H1 (cell line): ENCODE data around the gene VAV2. TPM values are rescaled to one million over a fixed set of nuclear protein-coding genes. Genes with fewer than 3 reads are reported as not detected.

Source experiments
- CBX5 ChIP-seq: fragments of 300-800, 300-1000 bp; sonication (generic); IDR thresholded peaks from 2 replicates; pipeline ENCODE4 v1.7.1; 2016; ENCODE audit warnings: antibody characterized with exemption, low read length, low read depth
- NANOG ChIP-seq: IDR thresholded peaks from 2 replicates; pipeline ENCODE4 v1.6.1; 2011; ENCODE audit warnings: low read length, low read depth, mild to moderate bottlenecking, inconsistent platforms; ENCODE audit not compliant: insufficient read depth, poor library complexity, severe bottlenecking
- SAP30 ChIP-seq: fragments of 300-600 bp; sonication (generic); IDR thresholded peaks from 2 replicates; pipeline ENCODE4 v1.7.1; 2012; ENCODE audit warnings: low read length, moderate library complexity, mild to moderate bottlenecking, inconsistent platforms; ENCODE audit not compliant: insufficient read depth, insufficient replicate concordance
- SIN3A ChIP-seq, 2 experiments: IDR thresholded peaks in 1 of 2; conservative IDR thresholded peaks in 1 of 2; 2 replicates each; pipeline ENCODE4 v1.6.1; 2011 to 2012; ENCODE audit warnings: low read length in 2 of 2, improper control_type of control experiment in 1 of 2, low read depth in 1 of 2, mild to moderate bottlenecking in 1 of 2
- SUZ12 ChIP-seq: fragments of 200-600 bp; sonication (generic); IDR thresholded peaks from 2 replicates; pipeline ENCODE4 v1.6.1; 2012; ENCODE audit warnings: mild to moderate bottlenecking, inconsistent platforms, low read length, moderate library complexity, mixed read lengths
- TBP ChIP-seq: IDR thresholded peaks from 2 replicates; pipeline ENCODE4 v1.6.1; 2011; ENCODE audit warnings: low read depth, low read length, improper control_type of control experiment
- YY1 ChIP-seq: IDR thresholded peaks from 2 replicates; pipeline ENCODE4 v1.6.1; 2011; ENCODE audit warnings: low read depth, mild to moderate bottlenecking, low read length
- polyA plus RNA-seq, 7 experiments: library from polyadenylated mRNA; depleted of rRNA in 3 of 7; stranded (reverse) in 5 of 7; unstranded in 2 of 7; fragments of >200 nt in 5 of 7; fragments of 200-250 nt in 2 of 7; gene quantifications; 1 replicate in 5 of 7; 2 replicates in 1 of 7; 4 replicates in 1 of 7; pipeline versions ENCODE4 v1.2.1 to v1.2.3, GENCODE V29; 2011 to 2013; ENCODE audit warnings: missing spikeins in 2 of 7, mixed read lengths in 2 of 7
- total RNA-seq: library from RNA; stranded (reverse); fragmentation: NEBNext Ultra II Directional; extraction: Animal tissue kit (Norgen Biotek cat#: 25700); gene quantifications from 2 replicates; pipeline ENCODE4 v1.2.1, GENCODE V29; 2021

VAV2 gene
- total and polyA plus RNA-seq, 2 of the 8 experiments (the other 6 are each of a cell fraction or from before 2014, with no cell fraction given), result 13.6 to 37.6 TPM

DNA sequence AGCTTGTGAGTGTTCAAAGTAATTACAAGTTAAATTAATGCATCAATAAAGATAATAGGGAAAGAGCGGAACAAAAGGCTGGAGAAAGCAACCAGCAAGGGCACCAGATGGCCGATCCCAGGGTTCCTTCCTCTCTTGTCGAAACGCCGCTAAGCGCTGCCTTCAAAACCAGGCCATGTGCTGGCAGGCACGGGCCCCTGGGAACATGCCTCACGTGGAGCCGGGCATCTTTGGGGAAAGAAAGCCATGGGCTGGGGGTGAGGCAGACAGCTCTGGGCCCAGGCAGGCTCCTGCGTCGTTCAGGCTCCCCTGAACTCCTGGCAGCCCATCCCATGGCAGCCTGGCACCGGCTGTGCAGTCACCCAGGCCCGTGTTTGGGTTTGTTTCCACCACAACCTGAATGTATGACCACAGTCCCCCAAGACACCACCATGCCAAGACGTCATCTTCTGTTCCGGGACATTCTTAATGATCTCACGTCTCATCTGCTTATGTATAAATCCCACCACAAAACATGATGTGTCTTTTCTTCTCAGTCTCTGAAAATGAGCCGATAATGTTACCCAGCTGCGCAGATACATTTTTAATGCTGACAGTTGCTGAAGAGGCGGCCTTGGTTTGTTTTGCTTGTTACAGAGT lies 143.5 kb downstream of the VAV2 start (continued):
- no peak for TF ChIP-seq SUZ12
- no peak for TF ChIP-seq NANOG
- TF ChIP-seq YY1, result no peak
- no peak for TF ChIP-seq TBP
- no peak for TF ChIP-seq SAP30
- no peak for TF ChIP-seq CBX5
- TF ChIP-seq SIN3A (conservative IDR thresholded peaks at IDR 0.05 in 1 of 2, IDR thresholded peaks at IDR 0.05 in 1 of 2; ENCODE audit: low read depth in 1 of 2, low read length in 2 of 2), result no peak
- TF ChIP-seq, all 59 proteins: peak for 0
